ENCODE results near the gene CAMK1D.

The CAMK1D gene

GRCh38 chr10:12403119-12403518 is 53.8 kb downstream of the CAMK1D start:
- DNase-seq (ENCODE audit: low read depth), result no peak

- DNase-seq (ENCODE audit: low read depth), result no peak
Observed at GRCh38 chr10:12405342-12406320, 56.3 kb downstream of the CAMK1D start.

- DNase-seq (ENCODE audit: low read depth), result no peak
Observed at GRCh38 chr10:12406764-12407400, 57.5 kb downstream of the CAMK1D start.

- no peak for DNase-seq (ENCODE audit: low read depth)
Observed at GRCh38 chr10:12408472-12408871, 59.1 kb downstream of the CAMK1D start.

GRCh38 chr10:12409161-12409560 is 59.8 kb downstream of the CAMK1D start:
- no peak for DNase-seq (ENCODE audit: low read depth)

- no peak for DNase-seq (ENCODE audit: low read depth)
Observed at GRCh38 chr10:12409613-12410012, 60.3 kb downstream of the CAMK1D start.

GRCh38 chr10:12412666-12413368 is 63.5 kb downstream of the CAMK1D start:
- no peak for DNase-seq (ENCODE audit: low read depth)

GRCh38 chr10:12413369-12413711 is 64.0 kb downstream of the CAMK1D start:
- DNase-seq (ENCODE audit: low read depth), result no peak

- no peak for DNase-seq (ENCODE audit: low read depth)
Observed at GRCh38 chr10:12414278-12414989, 65.1 kb downstream of the CAMK1D start.

GRCh38 chr10:12416344-12417050 is 67.2 kb downstream of the CAMK1D start:
- DNase-seq (ENCODE audit: low read depth), result no peak

GRCh38 chr10:12417331-12417730 is 68.0 kb downstream of the CAMK1D start:
- DNase-seq (ENCODE audit: low read depth), result no peak

- no peak for DNase-seq (ENCODE audit: low read depth)
Observed at GRCh38 chr10:12418000-12418399, 68.7 kb downstream of the CAMK1D start.

GRCh38 chr10:12418725-12419261 is 69.4 kb downstream of the CAMK1D start:
- no peak for DNase-seq (ENCODE audit: low read depth)

GRCh38 chr10:12419262-12419847 is 70.0 kb downstream of the CAMK1D start:
- DNase-seq (ENCODE audit: low read depth), result peak; percentile 17

- no peak for DNase-seq (ENCODE audit: low read depth)
Observed at GRCh38 chr10:12420530-12421120, 71.3 kb downstream of the CAMK1D start.

GRCh38 chr10:12422189-12422588 is 72.8 kb downstream of the CAMK1D start:
- no peak for DNase-seq (ENCODE audit: low read depth)

- no peak for DNase-seq (ENCODE audit: low read depth)
Observed at GRCh38 chr10:12423896-12424295, 74.5 kb downstream of the CAMK1D start.

GRCh38 chr10:12427276-12427675 is 77.9 kb downstream of the CAMK1D start:
- DNase-seq (ENCODE audit: low read depth), result no peak

- DNase-seq (ENCODE audit: low read depth), result no peak
Observed at GRCh38 chr10:12428447-12429135, 79.2 kb downstream of the CAMK1D start.

Data from T follicular helper cell (primary cell).